Measurements from ENCODE around the gene ENPP6. TPM values are rescaled to one million over a fixed set of nuclear protein-coding genes. Genes with fewer than 3 reads are reported as not detected.

Gene ENPP6
- total and polyA plus RNA-seq, 2 experiments from 2014 or later: 0.11 TPM; not detected in 1

DNA sequence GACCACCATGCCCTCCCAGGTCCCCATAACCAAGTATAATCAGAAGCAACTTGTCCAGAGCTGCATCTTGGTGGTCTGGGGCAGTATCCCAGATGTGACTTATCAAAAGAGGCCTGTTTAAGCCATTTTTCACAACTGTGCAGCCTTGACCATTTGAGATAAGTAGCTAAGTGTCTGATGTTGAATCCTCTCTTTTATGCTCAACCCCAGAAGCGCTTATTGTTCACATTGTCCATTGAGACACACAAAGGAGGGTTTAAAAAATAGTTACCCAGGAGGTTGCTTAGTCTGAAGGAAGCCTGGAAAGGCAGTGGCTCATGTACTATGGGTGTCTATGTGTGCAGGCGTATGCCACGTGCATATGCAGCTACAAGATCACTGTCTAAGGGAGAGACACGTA, 27.0 kb downstream of the ENPP6 start:
- Histone ChIP-seq H3K4me2 (no peak overlapping the region), H3F3A (replicated peaks; ENCODE audit: low read depth) (no peaks in the 10 kb centered on the region), H3K27ac (ENCODE audit: low read depth) (no peak overlapping the region), H3K4me1 (ENCODE audit: insufficient read depth) (no peaks in the 10 kb centered on the region), H2AFZ (no peak overlapping the region), H3K4me3 (no peak overlapping the region), H4K20me1 (replicated peaks; ENCODE audit: insufficient read depth) (no peaks in the 10 kb centered on the region), H3K36me3 (ENCODE audit: insufficient read depth) (no peaks in the 10 kb centered on the region), H3K9me2 (ENCODE audit: insufficient read depth) (no peaks in the 10 kb centered on the region), H3K79me2 (replicated peaks; ENCODE audit: insufficient read depth) (no peaks in the 10 kb centered on the region), H3K27me3 (ENCODE audit: insufficient read depth) (no peaks in the 10 kb centered on the region)
- peaks cover 15% of the 10 kb centered on the region; the same call in 2 of the 3 replicates for H3K9me3 Mint-ChIP-seq
- no peak for TF ChIP-seq CREB1 (CRISPR knock-in tag; IDR thresholded peaks at IDR 0.05; ENCODE audit: low read depth)
- no peak for TF ChIP-seq POLR2AphosphoS5 (IDR thresholded peaks at IDR 0.05; ENCODE audit: low read depth)
- TF ChIP-seq, protein P1, sequence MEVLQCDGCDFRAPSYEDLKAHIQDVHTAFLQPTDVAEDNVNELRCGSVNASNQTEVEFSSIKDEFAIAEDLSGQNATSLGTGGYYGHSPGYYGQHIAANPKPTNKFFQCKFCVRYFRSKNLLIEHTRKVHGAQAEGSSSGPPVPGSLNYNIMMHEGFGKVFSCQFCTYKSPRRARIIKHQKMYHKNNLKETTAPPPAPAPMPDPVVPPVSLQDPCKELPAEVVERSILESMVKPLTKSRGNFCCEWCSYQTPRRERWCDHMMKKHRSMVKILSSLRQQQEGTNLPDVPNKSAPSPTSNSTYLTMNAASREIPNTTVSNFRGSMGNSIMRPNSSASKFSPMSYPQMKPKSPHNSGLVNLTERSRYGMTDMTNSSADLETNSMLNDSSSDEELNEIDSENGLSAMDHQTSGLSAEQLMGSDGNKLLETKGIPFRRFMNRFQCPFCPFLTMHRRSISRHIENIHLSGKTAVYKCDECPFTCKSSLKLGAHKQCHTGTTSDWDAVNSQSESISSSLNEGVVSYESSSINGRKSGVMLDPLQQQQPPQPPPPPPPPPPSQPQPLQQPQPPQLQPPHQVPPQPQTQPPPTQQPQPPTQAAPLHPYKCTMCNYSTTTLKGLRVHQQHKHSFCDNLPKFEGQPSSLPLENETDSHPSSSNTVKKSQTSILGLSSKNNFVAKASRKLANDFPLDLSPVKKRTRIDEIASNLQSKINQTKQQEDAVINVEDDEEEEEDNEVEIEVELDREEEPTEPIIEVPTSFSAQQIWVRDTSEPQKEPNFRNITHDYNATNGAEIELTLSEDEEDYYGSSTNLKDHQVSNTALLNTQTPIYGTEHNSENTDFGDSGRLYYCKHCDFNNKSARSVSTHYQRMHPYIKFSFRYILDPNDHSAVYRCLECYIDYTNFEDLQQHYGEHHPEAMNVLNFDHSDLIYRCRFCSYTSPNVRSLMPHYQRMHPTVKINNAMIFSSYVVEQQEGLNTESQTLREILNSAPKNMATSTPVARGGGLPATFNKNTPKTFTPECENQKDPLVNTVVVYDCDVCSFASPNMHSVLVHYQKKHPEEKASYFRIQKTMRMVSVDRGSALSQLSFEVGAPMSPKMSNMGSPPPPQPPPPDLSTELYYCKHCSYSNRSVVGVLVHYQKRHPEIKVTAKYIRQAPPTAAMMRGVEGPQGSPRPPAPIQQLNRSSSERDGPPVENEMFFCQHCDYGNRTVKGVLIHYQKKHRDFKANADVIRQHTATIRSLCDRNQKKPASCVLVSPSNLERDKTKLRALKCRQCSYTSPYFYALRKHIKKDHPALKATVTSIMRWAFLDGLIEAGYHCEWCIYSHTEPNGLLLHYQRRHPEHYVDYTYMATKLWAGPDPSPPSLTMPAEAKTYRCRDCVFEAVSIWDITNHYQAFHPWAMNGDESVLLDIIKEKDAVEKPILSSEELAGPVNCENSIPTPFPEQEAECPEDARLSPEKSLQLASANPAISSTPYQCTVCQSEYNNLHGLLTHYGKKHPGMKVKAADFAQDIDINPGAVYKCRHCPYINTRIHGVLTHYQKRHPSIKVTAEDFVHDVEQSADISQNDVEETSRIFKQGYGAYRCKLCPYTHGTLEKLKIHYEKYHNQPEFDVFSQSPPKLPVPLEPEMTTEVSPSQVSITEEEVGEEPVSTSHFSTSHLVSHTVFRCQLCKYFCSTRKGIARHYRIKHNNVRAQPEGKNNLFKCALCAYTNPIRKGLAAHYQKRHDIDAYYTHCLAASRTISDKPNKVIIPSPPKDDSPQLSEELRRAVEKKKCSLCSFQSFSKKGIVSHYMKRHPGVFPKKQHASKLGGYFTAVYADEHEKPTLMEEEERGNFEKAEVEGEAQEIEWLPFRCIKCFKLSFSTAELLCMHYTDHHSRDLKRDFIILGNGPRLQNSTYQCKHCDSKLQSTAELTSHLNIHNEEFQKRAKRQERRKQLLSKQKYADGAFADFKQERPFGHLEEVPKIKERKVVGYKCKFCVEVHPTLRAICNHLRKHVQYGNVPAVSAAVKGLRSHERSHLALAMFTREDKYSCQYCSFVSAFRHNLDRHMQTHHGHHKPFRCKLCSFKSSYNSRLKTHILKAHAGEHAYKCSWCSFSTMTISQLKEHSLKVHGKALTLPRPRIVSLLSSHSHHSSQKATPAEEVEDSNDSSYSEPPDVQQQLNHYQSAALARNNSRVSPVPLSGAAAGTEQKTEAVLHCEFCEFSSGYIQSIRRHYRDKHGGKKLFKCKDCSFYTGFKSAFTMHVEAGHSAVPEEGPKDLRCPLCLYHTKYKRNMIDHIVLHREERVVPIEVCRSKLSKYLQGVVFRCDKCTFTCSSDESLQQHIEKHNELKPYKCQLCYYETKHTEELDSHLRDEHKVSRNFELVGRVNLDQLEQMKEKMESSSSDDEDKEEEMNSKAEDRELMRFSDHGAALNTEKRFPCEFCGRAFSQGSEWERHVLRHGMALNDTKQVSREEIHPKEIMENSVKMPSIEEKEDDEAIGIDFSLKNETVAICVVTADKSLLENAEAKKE (CRISPR knock-in tag; IDR thresholded peaks at IDR 0.05): no peak
- no peak for TF ChIP-seq STAT1 (IDR thresholded peaks at IDR 0.05; ENCODE audit: unreplicated experiment)
- no peak for TF ChIP-seq EZH2phosphoT487 (IDR thresholded peaks at IDR 0.05; ENCODE audit: unreplicated experiment)
- TF ChIP-seq, protein P2, sequence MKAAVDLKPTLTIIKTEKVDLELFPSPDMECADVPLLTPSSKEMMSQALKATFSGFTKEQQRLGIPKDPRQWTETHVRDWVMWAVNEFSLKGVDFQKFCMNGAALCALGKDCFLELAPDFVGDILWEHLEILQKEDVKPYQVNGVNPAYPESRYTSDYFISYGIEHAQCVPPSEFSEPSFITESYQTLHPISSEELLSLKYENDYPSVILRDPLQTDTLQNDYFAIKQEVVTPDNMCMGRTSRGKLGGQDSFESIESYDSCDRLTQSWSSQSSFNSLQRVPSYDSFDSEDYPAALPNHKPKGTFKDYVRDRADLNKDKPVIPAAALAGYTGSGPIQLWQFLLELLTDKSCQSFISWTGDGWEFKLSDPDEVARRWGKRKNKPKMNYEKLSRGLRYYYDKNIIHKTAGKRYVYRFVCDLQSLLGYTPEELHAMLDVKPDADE (IDR thresholded peaks at IDR 0.05): no peak
- no peak for TF ChIP-seq ZNF331 (CRISPR knock-in tag; IDR thresholded peaks at IDR 0.05; ENCODE audit: low read depth)
- TF ChIP-seq, protein P3, sequence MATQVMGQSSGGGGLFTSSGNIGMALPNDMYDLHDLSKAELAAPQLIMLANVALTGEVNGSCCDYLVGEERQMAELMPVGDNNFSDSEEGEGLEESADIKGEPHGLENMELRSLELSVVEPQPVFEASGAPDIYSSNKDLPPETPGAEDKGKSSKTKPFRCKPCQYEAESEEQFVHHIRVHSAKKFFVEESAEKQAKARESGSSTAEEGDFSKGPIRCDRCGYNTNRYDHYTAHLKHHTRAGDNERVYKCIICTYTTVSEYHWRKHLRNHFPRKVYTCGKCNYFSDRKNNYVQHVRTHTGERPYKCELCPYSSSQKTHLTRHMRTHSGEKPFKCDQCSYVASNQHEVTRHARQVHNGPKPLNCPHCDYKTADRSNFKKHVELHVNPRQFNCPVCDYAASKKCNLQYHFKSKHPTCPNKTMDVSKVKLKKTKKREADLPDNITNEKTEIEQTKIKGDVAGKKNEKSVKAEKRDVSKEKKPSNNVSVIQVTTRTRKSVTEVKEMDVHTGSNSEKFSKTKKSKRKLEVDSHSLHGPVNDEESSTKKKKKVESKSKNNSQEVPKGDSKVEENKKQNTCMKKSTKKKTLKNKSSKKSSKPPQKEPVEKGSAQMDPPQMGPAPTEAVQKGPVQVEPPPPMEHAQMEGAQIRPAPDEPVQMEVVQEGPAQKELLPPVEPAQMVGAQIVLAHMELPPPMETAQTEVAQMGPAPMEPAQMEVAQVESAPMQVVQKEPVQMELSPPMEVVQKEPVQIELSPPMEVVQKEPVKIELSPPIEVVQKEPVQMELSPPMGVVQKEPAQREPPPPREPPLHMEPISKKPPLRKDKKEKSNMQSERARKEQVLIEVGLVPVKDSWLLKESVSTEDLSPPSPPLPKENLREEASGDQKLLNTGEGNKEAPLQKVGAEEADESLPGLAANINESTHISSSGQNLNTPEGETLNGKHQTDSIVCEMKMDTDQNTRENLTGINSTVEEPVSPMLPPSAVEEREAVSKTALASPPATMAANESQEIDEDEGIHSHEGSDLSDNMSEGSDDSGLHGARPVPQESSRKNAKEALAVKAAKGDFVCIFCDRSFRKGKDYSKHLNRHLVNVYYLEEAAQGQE (IDR thresholded peaks at IDR 0.05; ENCODE audit: unreplicated experiment): no peak
- no peak for TF ChIP-seq NANOG (IDR thresholded peaks at IDR 0.05; ENCODE audit: borderline replicate concordance)
- no peak for TF ChIP-seq EZH2 (IDR thresholded peaks at IDR 0.05; ENCODE audit: low read depth, unreplicated experiment)
- no peak for TF ChIP-seq JUNB (IDR thresholded peaks at IDR 0.05; ENCODE audit: unreplicated experiment)
- TF ChIP-seq ZNF114 (CRISPR knock-in tag; IDR thresholded peaks at IDR 0.05): no peak
- TF ChIP-seq, protein P4, sequence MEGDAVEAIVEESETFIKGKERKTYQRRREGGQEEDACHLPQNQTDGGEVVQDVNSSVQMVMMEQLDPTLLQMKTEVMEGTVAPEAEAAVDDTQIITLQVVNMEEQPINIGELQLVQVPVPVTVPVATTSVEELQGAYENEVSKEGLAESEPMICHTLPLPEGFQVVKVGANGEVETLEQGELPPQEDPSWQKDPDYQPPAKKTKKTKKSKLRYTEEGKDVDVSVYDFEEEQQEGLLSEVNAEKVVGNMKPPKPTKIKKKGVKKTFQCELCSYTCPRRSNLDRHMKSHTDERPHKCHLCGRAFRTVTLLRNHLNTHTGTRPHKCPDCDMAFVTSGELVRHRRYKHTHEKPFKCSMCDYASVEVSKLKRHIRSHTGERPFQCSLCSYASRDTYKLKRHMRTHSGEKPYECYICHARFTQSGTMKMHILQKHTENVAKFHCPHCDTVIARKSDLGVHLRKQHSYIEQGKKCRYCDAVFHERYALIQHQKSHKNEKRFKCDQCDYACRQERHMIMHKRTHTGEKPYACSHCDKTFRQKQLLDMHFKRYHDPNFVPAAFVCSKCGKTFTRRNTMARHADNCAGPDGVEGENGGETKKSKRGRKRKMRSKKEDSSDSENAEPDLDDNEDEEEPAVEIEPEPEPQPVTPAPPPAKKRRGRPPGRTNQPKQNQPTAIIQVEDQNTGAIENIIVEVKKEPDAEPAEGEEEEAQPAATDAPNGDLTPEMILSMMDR (conservative IDR thresholded peaks at IDR 0.05; ENCODE audit: low read depth in 2 of 2): no peak
- peaks cover 11% of the 10 kb centered on the region; the same call in 2 of the 3 replicates for H3K36me3 Mint-ChIP-seq (ENCODE audit: low read depth)
- peaks cover 4% of the 10 kb centered on the region for H3K27me3 Mint-ChIP-seq (ENCODE audit: insufficient read depth, low read depth, poor library complexity)
- peaks cover 7% of the 10 kb centered on the region for H3K4me1 Mint-ChIP-seq
- no peak overlapping the region for H3K27ac Mint-ChIP-seq
- ATAC-seq: no peak
- no peak for DNase-seq (ENCODE audit: low spot score)
- no peak overlapping the region for H3K4me3 Mint-ChIP-seq
